ENCODE data around the gene TRA2A.

Gene TRA2A

GRCh38 chr7:23470330-23471105 is 61.3 kb downstream of the TRA2A start, which contains the start of gene IGF2BP3:
Gene IGF2BP3 (minus strand): TSS chr7:23470491. CDS start chr7:23470110, 381 bp downstream.
- no peak for DNase-seq (ENCODE audit: low read depth, low spot score)

- DNase-seq (ENCODE audit: low read depth, low spot score) = no peak
Observed at GRCh38 chr7:23469961-23470250, 61.9 kb downstream of the TRA2A start.

GRCh38 chr7:23469150-23469960 is 62.4 kb downstream of the TRA2A start:
- no peak for DNase-seq (ENCODE audit: low read depth, low spot score)

- no peak for DNase-seq (ENCODE audit: low read depth, low spot score)
Observed at GRCh38 chr7:23468526-23469149, 63.1 kb downstream of the TRA2A start.

GRCh38 chr7:23467806-23468525 is 63.8 kb downstream of the TRA2A start:
- DNase-seq (ENCODE audit: low read depth, low spot score) = no peak

GRCh38 chr7:23467291-23467805 is 64.4 kb downstream of the TRA2A start:
- DNase-seq (ENCODE audit: low read depth, low spot score) = no peak

- DNase-seq (ENCODE audit: low read depth, low spot score) = no peak
Observed at GRCh38 chr7:23462846-23463245, 68.9 kb downstream of the TRA2A start.

- DNase-seq (ENCODE audit: low read depth, low spot score) = no peak
Observed at GRCh38 chr7:23458044-23458443, 73.7 kb downstream of the TRA2A start.

GRCh38 chr7:23456093-23456492 is 75.7 kb downstream of the TRA2A start:
- no peak for DNase-seq (ENCODE audit: low read depth, low spot score)

- DNase-seq (ENCODE audit: low read depth, low spot score) = no peak
Observed at GRCh38 chr7:23454881-23455526, 76.8 kb downstream of the TRA2A start.

Data from activated naive CD8-positive, alpha-beta T cell treated with anti-CD3 and anti-CD28 coated beads, Interleukin-2, amount 50 U/mL, for 16 hours (primary cell).